Brain microvascular endothelial cell (primary cell): ENCODE results near the gene MYLK4.

ENCODE experiments used
- DNase-seq: peaks from one replicate; pipeline ENCODE4 v3.0.0-alpha.2; 2020
- H3K27ac ChIP-seq: fragments of 250-450 bp; sonication (Bioruptor Pico); 2 replicates; pipeline ENCODE4 v1.5.1; 2020; ENCODE audit warnings: mild to moderate bottlenecking, moderate library complexity
- H3K27me3 ChIP-seq: fragments of 250-450 bp; sonication (Bioruptor Pico); replicated peaks from 2 replicates; pipeline ENCODE4 v1.5.1; 2020; ENCODE audit warnings: mild to moderate bottlenecking
- H3K36me3 ChIP-seq: fragments of 250-450 bp; sonication (Bioruptor Pico); replicated peaks from 2 replicates; pipeline ENCODE4 v1.5.1; 2020; ENCODE audit warnings: mild to moderate bottlenecking
- H3K4me3 ChIP-seq: 2 replicates; pipeline ENCODE4 v1.5.1; 2011; ENCODE audit warnings: low read depth, mild to moderate bottlenecking, control low read depth, low read length, moderate library complexity
- CTCF ChIP-seq: IDR thresholded peaks from 2 replicates; pipeline ENCODE4 v1.5.1; 2011; ENCODE audit warnings: low read depth, mild to moderate bottlenecking, moderate library complexity, low read length, control low read depth, inconsistent platforms; ENCODE audit errors: missing control alignments
- in situ Hi-C: cut with HindIII; loops from 2 replicates; pipeline ENCODE4 v1.10.0; 2017; ENCODE audit warnings: low sequenced_read_pairs, low pct_ligation_motif_present

MYLK4 gene

DNA sequence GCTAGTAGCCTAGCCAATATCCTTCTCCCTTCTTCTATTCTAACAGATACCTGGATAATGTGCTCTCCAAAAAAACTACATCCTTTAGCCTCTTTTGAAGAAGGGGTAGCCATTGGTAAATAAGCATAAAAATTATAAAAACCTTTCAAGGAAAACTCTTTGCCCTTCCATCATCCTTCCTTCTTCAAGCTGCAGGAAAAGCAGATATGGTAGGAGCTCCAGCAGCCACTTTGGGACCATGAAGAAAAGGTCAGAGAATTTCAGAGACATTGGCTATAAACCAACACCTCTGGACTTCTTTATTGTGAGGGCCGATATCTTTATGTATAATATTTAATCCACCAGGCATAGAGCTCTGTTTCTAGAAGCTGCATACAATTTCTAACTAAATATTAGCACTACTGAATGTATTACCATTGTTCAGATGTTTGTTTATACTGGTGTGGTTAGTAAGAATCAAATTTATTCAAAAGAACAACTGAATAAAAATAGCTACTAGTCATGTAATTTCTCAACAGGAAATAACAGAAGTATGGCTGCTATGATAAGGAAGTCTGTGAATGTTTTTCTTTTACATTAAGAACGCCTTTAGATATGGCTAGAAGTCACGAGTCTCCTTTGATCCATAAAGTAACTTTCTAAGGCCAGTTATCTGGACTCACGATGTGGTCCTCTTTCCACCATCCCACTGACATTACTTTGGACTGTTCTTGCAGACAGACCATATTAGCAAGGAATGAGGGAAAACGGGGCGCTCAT, 32.2 kb downstream of the MYLK4 start:
- no peak for DNase-seq
- TF ChIP-seq CTCF = no peak
- Histone ChIP-seq H3K36me3 (no peaks in the 10 kb centered on the region), H3K27me3 (no peaks in the 10 kb centered on the region), H3K4me3 (no peak overlapping the region), H3K27ac (peak overlapping the region; percentile 66)
- in situ Hi-C loops = no loop called here

GRCh38 chr6:2716936-2717700, 33.6 kb downstream of the MYLK4 start:
- H3K27me3 ChIP-seq = no peaks in the 10 kb centered on the region
- in situ Hi-C loops = no loop called here
- no peak overlapping the region for H3K4me3 ChIP-seq
- H3K27ac ChIP-seq = no peak overlapping the region
- no peak for TF ChIP-seq CTCF
- H3K36me3 ChIP-seq = no peaks in the 10 kb centered on the region
- DNase-seq = no peak

DNA sequence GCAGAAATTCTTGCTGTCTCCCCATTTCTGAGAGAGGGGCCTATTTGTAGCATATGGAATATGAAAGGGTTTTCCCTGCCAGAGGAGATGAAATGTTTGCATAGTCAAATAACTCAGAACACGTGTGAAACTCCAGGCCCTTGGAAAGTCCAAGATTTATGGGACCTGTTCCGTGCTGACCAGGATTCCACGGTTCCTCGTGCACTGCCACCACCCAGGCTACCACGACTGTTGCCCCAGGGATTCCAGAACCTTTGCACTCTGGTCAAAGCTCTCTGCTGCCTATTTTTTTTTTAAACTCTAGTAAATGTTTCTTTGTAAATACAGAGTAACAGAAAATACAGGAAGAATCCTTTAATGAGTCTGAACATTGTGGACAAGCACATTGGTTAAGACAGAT, 35.0 kb downstream of the MYLK4 start:
- in situ Hi-C loops = no loop called here
- no peak for TF ChIP-seq CTCF
- no peaks in the 10 kb centered on the region for H3K27me3 ChIP-seq

GRCh38 chr6:2714111-2714895, 36.4 kb downstream of the MYLK4 start:
- H3K36me3 ChIP-seq = no peaks in the 10 kb centered on the region
- peak overlapping the region; percentile 80 for H3K27ac ChIP-seq
- peak; percentile 97 for DNase-seq
- in situ Hi-C loops = no loop called here
- TF ChIP-seq CTCF = peak; percentile 55
- no peaks in the 10 kb centered on the region for H3K27me3 ChIP-seq
- no peak overlapping the region for H3K4me3 ChIP-seq

More for the DNA sequence above, 35.0 kb downstream of the MYLK4 start:
- Histone ChIP-seq H3K4me3 (no peak overlapping the region), H3K36me3 (no peaks in the 10 kb centered on the region), H3K27ac (no peak overlapping the region)
- DNase-seq = no peak

DNA sequence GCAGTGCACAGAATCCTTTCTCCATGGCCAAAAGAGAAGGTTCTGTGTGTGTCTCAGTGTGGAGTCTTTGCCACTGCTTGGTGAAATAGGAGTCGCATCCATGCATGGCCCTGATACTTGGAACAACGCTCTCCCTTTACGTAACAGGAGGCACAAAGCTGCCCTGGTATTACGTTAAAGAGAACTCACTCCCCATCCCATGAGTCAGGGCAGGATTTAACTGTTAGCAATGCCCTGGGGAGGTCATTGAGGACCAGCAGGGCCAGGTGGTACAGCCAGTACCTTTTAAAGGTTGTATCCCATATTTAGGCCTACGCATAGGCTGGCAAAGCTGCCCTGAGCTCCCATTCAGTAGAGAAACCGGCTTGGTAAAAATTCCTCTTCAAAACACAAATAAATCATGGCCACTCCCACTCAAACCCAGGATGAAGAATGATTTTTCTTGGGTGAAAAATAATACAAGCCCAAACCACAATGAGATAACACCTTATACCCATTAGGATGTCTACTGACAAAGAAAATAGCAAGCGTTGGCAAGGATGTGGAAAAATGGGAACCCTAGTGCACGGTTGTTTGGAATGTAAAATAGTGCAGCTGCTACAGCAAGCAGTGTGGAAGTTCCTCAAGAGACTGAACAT, 37.1 kb downstream of the MYLK4 start:
- no peak overlapping the region for H3K4me3 ChIP-seq
- H3K36me3 ChIP-seq = no peaks in the 10 kb centered on the region
- no peak for TF ChIP-seq CTCF
- peak overlapping the region; percentile 80 for H3K27ac ChIP-seq
- DNase-seq = peak; percentile 2
- H3K27me3 ChIP-seq = no peaks in the 10 kb centered on the region
- in situ Hi-C loops = no loop called here
